Nephron progenitor cell (in vitro differentiated cells): ENCODE results near the gene CAMKMT.

Experiments used
- DNase-seq: peaks from one replicate; pipeline ENCODE4 v3.0.0; 2021
- H3K27ac Mint-ChIP-seq: 2 replicates; pipeline ENCODE4 v1.8.0; 2021; ENCODE audit warnings: mild to moderate bottlenecking, moderate library complexity, mixed read lengths
- H3K27me3 Mint-ChIP-seq: 2 replicates; pipeline ENCODE4 v1.8.0; 2021; ENCODE audit warnings: mild to moderate bottlenecking, low read depth, mixed read lengths; ENCODE audit not compliant: poor library complexity
- H3K36me3 Mint-ChIP-seq: 2 replicates; pipeline ENCODE4 v1.8.0; 2021; ENCODE audit warnings: low read depth, mixed read lengths
- H3K4me1 Mint-ChIP-seq: 2 replicates; pipeline ENCODE4 v1.8.0; 2021; ENCODE audit warnings: mixed read lengths
- H3K4me3 Mint-ChIP-seq: 2 replicates; pipeline ENCODE4 v1.8.0; 2021; ENCODE audit warnings: mild to moderate bottlenecking, moderate library complexity, mixed read lengths
- H3K9me3 Mint-ChIP-seq: 2 replicates; pipeline ENCODE4 v1.8.0; 2021; ENCODE audit warnings: mild to moderate bottlenecking, moderate library complexity, mixed read lengths
- CTCF ChIP-seq: fragments of 200-600 bp; sonication (generic); IDR thresholded peaks from 2 replicates; pipeline ENCODE4 v1.5.0; 2021; ENCODE audit warnings: antibody characterized with exemption

Gene CAMKMT

GRCh38 chr2:44705876-44706480 is 344.2 kb downstream of the CAMKMT start:
- TF ChIP-seq CTCF, result no peak
- Mint-ChIP-seq H3K4me1 (peaks cover 6% of the 10 kb centered on the region), H3K4me3 (no peak overlapping the region), H3K27ac (peak overlapping the region; percentile 44), H3K9me3 (no peaks in the 10 kb centered on the region), H3K36me3 (no peaks in the 10 kb centered on the region), H3K27me3 (peaks cover 15% of the 10 kb centered on the region)
- no peak for DNase-seq

GRCh38 chr2:44706681-44707553 is 345.2 kb downstream of the CAMKMT start:
- Mint-ChIP-seq H3K9me3 (no peaks in the 10 kb centered on the region), H3K4me3 (no peak overlapping the region), H3K4me1 (peaks cover 6% of the 10 kb centered on the region), H3K27me3 (peaks cover 15% of the 10 kb centered on the region), H3K27ac (no peak overlapping the region), H3K36me3 (no peaks in the 10 kb centered on the region)
- no peak for DNase-seq
- no peak for TF ChIP-seq CTCF

- no peaks in the 10 kb centered on the region for H3K36me3 Mint-ChIP-seq
- H3K9me3 Mint-ChIP-seq, result no peaks in the 10 kb centered on the region
- H3K4me3 Mint-ChIP-seq, result no peak overlapping the region
- peaks cover 15% of the 10 kb centered on the region for H3K27me3 Mint-ChIP-seq
- DNase-seq, result no peak
- no peak for TF ChIP-seq CTCF
- peaks cover 6% of the 10 kb centered on the region for H3K4me1 Mint-ChIP-seq
- H3K27ac Mint-ChIP-seq, result no peak overlapping the region
Observed at GRCh38 chr2:44707945-44708660, 346.4 kb downstream of the CAMKMT start.

- no peak for DNase-seq
- Mint-ChIP-seq H3K9me3 (no peaks in the 10 kb centered on the region), H3K4me1 (peaks cover 6% of the 10 kb centered on the region), H3K27ac (no peak overlapping the region), H3K27me3 (peaks cover 15% of the 10 kb centered on the region), H3K4me3 (no peak overlapping the region), H3K36me3 (no peaks in the 10 kb centered on the region)
- TF ChIP-seq CTCF, result no peak
Observed at GRCh38 chr2:44708661-44709000, 346.9 kb downstream of the CAMKMT start.

- Mint-ChIP-seq H3K36me3 (no peaks in the 10 kb centered on the region), H3K4me3 (no peak overlapping the region), H3K9me3 (no peaks in the 10 kb centered on the region), H3K27me3 (peaks cover 18% of the 10 kb centered on the region), H3K27ac (no peak overlapping the region), H3K4me1 (no peaks in the 10 kb centered on the region)
- no peak for DNase-seq
- no peak for TF ChIP-seq CTCF
Observed at GRCh38 chr2:44713170-44713569, 351.4 kb downstream of the CAMKMT start.
